SK-N-SH (cell line): Measurements from ENCODE around the gene SLC6A3. TPM values are rescaled to one million over a fixed set of nuclear protein-coding genes. Genes with fewer than 3 reads are reported as not detected.

Experiments used
- CTCF ChIA-PET: fragments of 300-600, 350-600 bp; formaldehyde crosslinking; extraction: SDS; loops from one replicate; lab custom pipeline; 2021; lab: Yijun Ruan, JAX
- POLR2A ChIA-PET: fragments of 350-600 bp; sonication (Branson Sonifier 250); formaldehyde crosslinking; extraction: SDS; loops from one replicate; lab custom pipeline; 2020; ENCODE audit warnings: antibody characterized with exemption, inconsistent platforms; lab: Yijun Ruan, JAX
- DNase-seq: peaks from one replicate; pipeline ENCODE4 v3.0.0; 2012
- H2AFZ ChIP-seq: fragments of 200-600 bp; sonication (generic); 2 replicates; pipeline ENCODE4 v1.8.1; 2016; ENCODE audit warnings: antibody characterized with exemption, mild to moderate bottlenecking, low read depth
- H3F3A ChIP-seq: fragments of 200-600 bp; sonication (generic); replicated peaks from 2 replicates; pipeline ENCODE3; 2016; ENCODE audit warnings: antibody characterized with exemption, mild to moderate bottlenecking; ENCODE audit not compliant: insufficient read depth
- H3K27ac ChIP-seq, 2 experiments: fragments of 200-500 bp in 1 of 2; fragments of 200-600 bp in 1 of 2; sonication (Bioruptor generic) in 1 of 2; sonication (generic), shearing (Covaris generic) in 1 of 2; 2 replicates each; pipeline versions ENCODE4 v1.5.1 to v1.6.1; 2014 to 2016; ENCODE audit warnings: low read depth in 2 of 2, inconsistent platforms in 1 of 2, low read length in 1 of 2, mild to moderate bottlenecking in 1 of 2, mixed read lengths in 1 of 2
- H3K27me3 ChIP-seq: fragments of 200-600 bp; sonication (generic), shearing (Covaris generic); 2 replicates; pipeline ENCODE4 v1.6.1; 2016; ENCODE audit warnings: mixed run types; ENCODE audit not compliant: insufficient read depth
- H3K36me3 ChIP-seq, 2 experiments: fragments of 200-500 bp in 1 of 2; fragments of 200-600 bp in 1 of 2; sonication (Bioruptor generic) in 1 of 2; sonication (generic) in 1 of 2; replicated peaks in 1 of 2; 2 replicates each; pipeline versions ENCODE3 to v1.5.1; 2014 to 2016; ENCODE audit warnings: low read length in 1 of 2, mild to moderate bottlenecking in 1 of 2; ENCODE audit not compliant: insufficient read depth in 2 of 2, control insufficient read depth in 1 of 2
- H3K4me1 ChIP-seq, 2 experiments: fragments of 200-500 bp in 1 of 2; fragments of 200-600 bp in 1 of 2; sonication (Bioruptor generic) in 1 of 2; sonication (generic), shearing (Covaris generic) in 1 of 2; 2 replicates each; pipeline versions ENCODE4 v1.5.1 to v1.6.1; 2014 to 2016; ENCODE audit warnings: low read depth in 1 of 2, low read length in 1 of 2, mixed run types in 1 of 2; ENCODE audit not compliant: insufficient read depth in 2 of 2, control insufficient read depth in 1 of 2
- H3K4me2 ChIP-seq: fragments of 200-600 bp; sonication (generic), shearing (Covaris generic); 2 replicates; pipeline ENCODE4 v1.6.1; 2017; ENCODE audit warnings: mixed run types
- H3K4me3 ChIP-seq, 2 experiments: fragments of 200-500 bp in 1 of 2; fragments of 200-600 bp in 1 of 2; sonication (Bioruptor generic) in 1 of 2; sonication (generic), shearing (Covaris generic) in 1 of 2; 2 replicates each; pipeline versions ENCODE4 v1.5.1 to v1.8.1; 2014 to 2016; ENCODE audit warnings: low read depth in 2 of 2, inconsistent platforms in 1 of 2, low read length in 1 of 2, mild to moderate bottlenecking in 1 of 2, mixed read lengths in 1 of 2, moderate library complexity in 1 of 2
- H3K79me2 ChIP-seq: fragments of 200-600 bp; sonication (generic); 2 replicates; pipeline ENCODE4 v1.8.1; 2017; ENCODE audit warnings: mild to moderate bottlenecking; ENCODE audit not compliant: insufficient read depth
- H3K9ac ChIP-seq: fragments of 200-600 bp; sonication (generic); 2 replicates; pipeline ENCODE4 v1.6.1; 2017; ENCODE audit warnings: mixed run types
- H3K9me2 ChIP-seq: fragments of 200-600 bp; sonication (generic); 2 replicates; pipeline ENCODE4 v1.6.1; 2017; ENCODE audit warnings: mixed run types
- H3K9me3 ChIP-seq: fragments of 200-600 bp; sonication (generic); 2 replicates; pipeline ENCODE4 v1.6.1; 2017; ENCODE audit warnings: mixed run types, mild to moderate bottlenecking, moderate library complexity
- H4K20me1 ChIP-seq: fragments of 200-600 bp; sonication (generic); 2 replicates; pipeline ENCODE4 v1.6.1; 2017; ENCODE audit warnings: mild to moderate bottlenecking, mixed run types; ENCODE audit not compliant: insufficient read depth
- EZH2phosphoT487 ChIP-seq: fragments of 200-600 bp; sonication (generic); IDR thresholded peaks from 2 replicates; pipeline ENCODE4 v1.6.1; 2017; ENCODE audit warnings: low read depth, mixed run types, mild to moderate bottlenecking, antibody characterized with exemption, moderate library complexity, borderline replicate concordance
- MXI1 ChIP-seq: IDR thresholded peaks from 2 replicates; pipeline ENCODE4 v1.6.1; 2012; ENCODE audit warnings: mild to moderate bottlenecking, low read depth, low read length, improper control_type of control experiment
- REST ChIP-seq: IDR thresholded peaks from 2 replicates; pipeline ENCODE4 v1.6.1; 2012; ENCODE audit warnings: mild to moderate bottlenecking, low read depth, low read length, moderate library complexity
- RXRA ChIP-seq: IDR thresholded peaks from 2 replicates; pipeline ENCODE4 v1.4.0; 2012; ENCODE audit warnings: low read depth, mild to moderate bottlenecking, borderline replicate concordance
- TCF12 ChIP-seq: IDR thresholded peaks from 2 replicates; pipeline ENCODE4 v1.4.0; 2012
- YY1 ChIP-seq: IDR thresholded peaks from 2 replicates; pipeline ENCODE4 v1.4.0; 2012; ENCODE audit warnings: low read depth, mild to moderate bottlenecking
- WGBS: methylation state at CpG from one replicate; pipeline ENCODE4 v1.1.6; 2017; ENCODE audit warnings: low lambda C conversion rate; 5-methylcytosine and 5-hydroxymethylcytosine counted together
- polyA plus RNA-seq, 3 experiments: library from polyadenylated mRNA; depleted of rRNA; stranded (reverse); fragments of >200 nt; gene quantifications; 2 replicates each; pipeline ENCODE4 v1.2.3, GENCODE V29; 2012
- TF ChIP-seq, protein P1 (sequence below): fragments of 150-350 bp; IDR thresholded peaks from 2 replicates; pipeline ENCODE4 v1.6.1; 2016; ENCODE audit warnings: mild to moderate bottlenecking, low read depth, low read length

Gene SLC6A3
- polyA plus RNA-seq, 1 of the 3 experiments (the other 2 are of a cell fraction): not detected

GRCh38 chr5:1383344-1383743, 61.9 kb downstream of the SLC6A3 start:
- H3K9me2 ChIP-seq: no peaks in the 10 kb centered on the region
- H3K79me2 ChIP-seq: no peaks in the 10 kb centered on the region
- H3K4me3 ChIP-seq: no peak overlapping the region
- CTCF ChIA-PET: no interaction called here
- H3K36me3 ChIP-seq: no peaks in the 10 kb centered on the region
- no peak overlapping the region for H3K4me2 ChIP-seq
- POLR2A ChIA-PET: no interaction called here
- H3K4me1 ChIP-seq: peaks cover 0 to 10% of the 10 kb centered on the region in 2 experiments; a peak in 1 of 4 replicates
- H4K20me1 ChIP-seq: no peaks in the 10 kb centered on the region
- no peak overlapping the region for H3K27ac ChIP-seq
- peaks cover 23% of the 10 kb centered on the region for H3K27me3 ChIP-seq
- no peak overlapping the region for H3K9ac ChIP-seq
- TF ChIP-seq, protein P1, sequence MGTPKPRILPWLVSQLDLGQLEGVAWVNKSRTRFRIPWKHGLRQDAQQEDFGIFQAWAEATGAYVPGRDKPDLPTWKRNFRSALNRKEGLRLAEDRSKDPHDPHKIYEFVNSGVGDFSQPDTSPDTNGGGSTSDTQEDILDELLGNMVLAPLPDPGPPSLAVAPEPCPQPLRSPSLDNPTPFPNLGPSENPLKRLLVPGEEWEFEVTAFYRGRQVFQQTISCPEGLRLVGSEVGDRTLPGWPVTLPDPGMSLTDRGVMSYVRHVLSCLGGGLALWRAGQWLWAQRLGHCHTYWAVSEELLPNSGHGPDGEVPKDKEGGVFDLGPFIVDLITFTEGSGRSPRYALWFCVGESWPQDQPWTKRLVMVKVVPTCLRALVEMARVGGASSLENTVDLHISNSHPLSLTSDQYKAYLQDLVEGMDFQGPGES: no peak
- TF ChIP-seq TCF12 (no peak), REST (no peak)
- no peak overlapping the region for H2AFZ ChIP-seq
- DNase-seq: no peak
- no peaks in the 10 kb centered on the region for H3F3A ChIP-seq
- 53% methylated on average over 6 of the region's 17 CpGs for WGBS
- no peaks in the 10 kb centered on the region for H3K9me3 ChIP-seq

DNA sequence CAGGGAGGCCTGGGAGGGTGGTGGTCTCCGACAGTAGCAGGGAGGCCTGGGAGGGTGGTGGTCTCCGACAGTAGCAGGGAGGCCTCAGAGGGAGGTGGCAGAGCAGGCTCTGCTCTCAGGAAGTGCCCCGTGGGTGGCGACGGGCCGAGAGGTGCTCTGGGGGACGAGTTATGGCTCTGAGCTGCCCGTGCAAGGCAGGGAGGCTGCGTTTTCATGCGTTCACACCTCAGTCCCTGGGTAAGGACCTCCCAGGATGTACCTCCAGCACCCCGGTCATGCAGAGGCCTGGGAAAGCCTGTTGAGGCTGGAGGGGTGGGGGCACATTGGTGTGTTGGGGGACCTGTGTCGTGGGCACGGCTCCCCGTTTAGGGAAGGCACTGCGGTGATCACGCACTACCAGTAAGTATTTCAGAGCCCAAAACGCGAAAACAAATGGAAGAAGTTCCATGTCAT, 63.0 kb downstream of the SLC6A3 start:
- Histone ChIP-seq H3F3A (no peaks in the 10 kb centered on the region), H3K36me3 (no peaks in the 10 kb centered on the region), H3K9ac (no peak overlapping the region), H3K4me3 (no peak overlapping the region), H4K20me1 (no peaks in the 10 kb centered on the region), H3K9me2 (no peaks in the 10 kb centered on the region), H2AFZ (no peak overlapping the region), H3K27ac (no peak overlapping the region), H3K4me1 (peaks cover 0 to 10% of the 10 kb centered on the region in 2 experiments; a peak in 1 of 4 replicates), H3K79me2 (no peaks in the 10 kb centered on the region), H3K27me3 (peaks cover 26% of the 10 kb centered on the region), H3K4me2 (no peak overlapping the region), H3K9me3 (no peaks in the 10 kb centered on the region)
- no peak for DNase-seq
- CTCF ChIA-PET: no interaction called here
- TF ChIP-seq RXRA (no peak), EZH2phosphoT487 (no peak), YY1 (no peak), MXI1 (no peak)
- TF ChIP-seq, all 33 proteins: peak for 0
- POLR2A ChIA-PET: no interaction called here
- WGBS: 60% methylated on average over 18 of the region's 18 CpGs
